Measurements from ENCODE around the gene BCL6B.
"Not testable (repeated sequence)": the region's sequence is repeated elsewhere in the genome, so short reads cannot be mapped to it uniquely, and the experiment has no call there.

DNA sequence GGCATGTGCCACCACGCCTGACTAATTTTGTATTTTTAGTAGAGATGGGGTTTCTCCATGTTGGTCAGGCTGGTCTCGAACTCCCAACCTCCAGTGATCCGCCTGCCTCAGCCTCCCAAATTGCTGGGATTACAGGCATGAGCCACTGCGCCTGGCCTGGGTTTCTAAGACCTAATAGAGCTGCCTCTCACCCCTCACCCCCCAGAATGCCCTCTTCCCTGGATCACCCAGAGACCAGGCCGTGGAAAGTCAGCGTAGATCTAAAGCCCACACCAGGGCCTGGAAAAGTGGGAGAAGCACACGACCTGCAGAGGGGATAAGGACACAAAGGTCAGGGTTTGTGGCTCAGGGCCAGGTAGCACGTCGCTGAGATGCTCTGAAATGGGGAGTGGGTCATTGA, 27.7 kb downstream of the BCL6B start:
- TF ChIP-seq, protein P1, sequence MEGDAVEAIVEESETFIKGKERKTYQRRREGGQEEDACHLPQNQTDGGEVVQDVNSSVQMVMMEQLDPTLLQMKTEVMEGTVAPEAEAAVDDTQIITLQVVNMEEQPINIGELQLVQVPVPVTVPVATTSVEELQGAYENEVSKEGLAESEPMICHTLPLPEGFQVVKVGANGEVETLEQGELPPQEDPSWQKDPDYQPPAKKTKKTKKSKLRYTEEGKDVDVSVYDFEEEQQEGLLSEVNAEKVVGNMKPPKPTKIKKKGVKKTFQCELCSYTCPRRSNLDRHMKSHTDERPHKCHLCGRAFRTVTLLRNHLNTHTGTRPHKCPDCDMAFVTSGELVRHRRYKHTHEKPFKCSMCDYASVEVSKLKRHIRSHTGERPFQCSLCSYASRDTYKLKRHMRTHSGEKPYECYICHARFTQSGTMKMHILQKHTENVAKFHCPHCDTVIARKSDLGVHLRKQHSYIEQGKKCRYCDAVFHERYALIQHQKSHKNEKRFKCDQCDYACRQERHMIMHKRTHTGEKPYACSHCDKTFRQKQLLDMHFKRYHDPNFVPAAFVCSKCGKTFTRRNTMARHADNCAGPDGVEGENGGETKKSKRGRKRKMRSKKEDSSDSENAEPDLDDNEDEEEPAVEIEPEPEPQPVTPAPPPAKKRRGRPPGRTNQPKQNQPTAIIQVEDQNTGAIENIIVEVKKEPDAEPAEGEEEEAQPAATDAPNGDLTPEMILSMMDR (IDR thresholded peaks at IDR 0.05), result not testable (repeated sequence)
- not testable (repeated sequence) for TF ChIP-seq POLR2A (IDR thresholded peaks at IDR 0.05)

All from esophagus squamous epithelium (tissue), 4 donors.